Activated CD4-positive, alpha-beta T cell treated with anti-CD3 and anti-CD28 coated beads for 36 hours (primary cell): ENCODE measurements around the gene MRPS35. TPM values are rescaled to one million over a fixed set of nuclear protein-coding genes. Genes with fewer than 3 reads are reported as not detected.

Experiments
- total RNA-seq, 2 experiments: library from RNA; stranded (reverse); gene quantifications; one replicate each; pipeline ENCODE4 v1.2.3, GENCODE V29; 2021

The MRPS35 gene
- total RNA-seq, 2 experiments from 2014 or later, result 58.5 to 62.1 TPM

Other genes with a start within 250 kb of the MRPS35 start
- 10 to 100 TPM; 14.9 to 15.6 TPM for gene PPFIBP1, start 186.6 kb upstream of the MRPS35 start, total RNA-seq
- gene REP15, start 14.4 kb upstream of the MRPS35 start, total RNA-seq, result not detected
- 1 to 10 TPM; 7.1 to 9.2 TPM for gene KLHL42, start 69.4 kb downstream of the MRPS35 start, total RNA-seq
- not detected for gene MANSC4, start 69.4 kb downstream of the MRPS35 start, total RNA-seq